ENCODE measurements around the gene USP11. TPM values are rescaled to one million over a fixed set of nuclear protein-coding genes. Genes with fewer than 3 reads are reported as not detected.

The USP11 gene
- total and polyA plus RNA-seq, 2 of the 8 experiments (the other 6 are each of a cell fraction or from before 2014, with no cell fraction given): 40.9 to 84.0 TPM

- H3K9me3 ChIP-seq (ENCODE audit: insufficient read depth in 2 of 2, low read depth in 1 of 2, low read length in 1 of 2): no peaks in the 10 kb centered on the region
- no peak overlapping the region; a peak in 1 of 4 replicates for H3K4me2 ChIP-seq (ENCODE audit: insufficient read depth in 1 of 2, low read depth in 2 of 2, low read length in 2 of 2)
- no peak overlapping the region for H4K91ac ChIP-seq (replicated peaks; ENCODE audit: insufficient read length, low read length)
- no peak for TF ChIP-seq BRCA1 (IDR thresholded peaks at IDR 0.05; ENCODE audit: low read depth, low read length)
- TF ChIP-seq POU5F1 (IDR thresholded peaks at IDR 0.05; ENCODE audit: low read depth, low read length): no peak
- no peak for TF ChIP-seq SUZ12 (IDR thresholded peaks at IDR 0.05; ENCODE audit: low read length)
- TF ChIP-seq MAFK (IDR thresholded peaks at IDR 0.05; ENCODE audit: low read depth, low read length): no peak
- no peak for TF ChIP-seq USF2 (IDR thresholded peaks at IDR 0.05; ENCODE audit: low read length)
- H3K23me2 ChIP-seq (ENCODE audit: low read depth, low read length): no peaks in the 10 kb centered on the region
- no peak overlapping the region for H2AK5ac ChIP-seq (ENCODE audit: low read depth, low read length)
- H2BK5ac ChIP-seq (ENCODE audit: low read depth, low read length): no peak overlapping the region
- H4K20me1 ChIP-seq (replicated peaks in 1 of 2; ENCODE audit: control insufficient read depth in 1 of 2, insufficient read depth in 2 of 2, low read length in 2 of 2): peaks cover 9 to 42% of the 10 kb centered on the region in 2 experiments
- H4K5ac ChIP-seq (ENCODE audit: insufficient read length, low read depth, low read length): no peak overlapping the region
- no peak for FAIRE-seq
- no peak overlapping the region for H3K18ac ChIP-seq (ENCODE audit: extremely low read depth, low read length)
- H3K4me3 ChIP-seq (ENCODE audit: extremely low read depth in 1 of 4, insufficient read depth in 2 of 4, low read depth in 3 of 4, low read length in 4 of 4): no peak overlapping the region
- 95% methylated on average over 14 of the region's 15 CpGs; no CpG with 5 or more reads in 1 of the 2 experiments for WGBS, 2 experiments (ENCODE audit: extremely low coverage in 1 of 2, insufficient coverage in 1 of 2, insufficient read length in 1 of 2, insufficient replicate concordance in 2 of 2, low coverage in 1 of 2, low lambda C conversion rate in 2 of 2, missing lambda C conversion rate in 1 of 2)
- peak overlapping the region; percentile 50; the same call in 1 of the 2 replicates for H2BK12ac ChIP-seq (ENCODE audit: low read depth, low read length)
- peaks cover 6% of the 10 kb centered on the region; the same call in 1 of the 2 replicates for H3K79me1 ChIP-seq (ENCODE audit: low read depth, low read length)
- no peaks in the 10 kb centered on the region for H3K27me3 ChIP-seq (replicated peaks in 1 of 4; ENCODE audit: control insufficient read depth in 3 of 4, extremely low read depth in 1 of 4, insufficient read depth in 3 of 4, low read length in 3 of 4)
- H3K9ac ChIP-seq (replicated peaks in 1 of 4; ENCODE audit: extremely low read depth in 1 of 4, low read depth in 3 of 4, low read length in 3 of 4): no peak overlapping the region
- peaks cover 29 to 69% (median 53%) of the 10 kb centered on the region in 4 experiments for H3K36me3 ChIP-seq (ENCODE audit: control insufficient read depth in 2 of 4, insufficient read depth in 4 of 4, low read length in 3 of 4)
- no peak overlapping the region for H3K23ac ChIP-seq (ENCODE audit: insufficient read length)
- no peak for DNase-seq (ENCODE audit: low read depth in 1 of 2, low spot score in 2 of 2)
- ChIA-PET POLR2A (ENCODE audit: partially characterized antibody) (interaction anchor here (1.3 to 1.8 kb wide), 2 partner anchors 10 to 12 kb away, joined by 8 read pairs; no protein-coding TSS in a partner anchor), CTCF (ENCODE audit: partially characterized antibody) (no interaction called here)
- no peak overlapping the region for H2BK15ac ChIP-seq (ENCODE audit: low read length)
- no peak overlapping the region for H3K14ac ChIP-seq (ENCODE audit: insufficient read length)
- H3K4ac ChIP-seq (replicated peaks; ENCODE audit: insufficient read length, low read depth, low read length): no peak overlapping the region
- peaks cover 19 to 52% of the 10 kb centered on the region in 2 experiments; a peak in 3 of 4 replicates for H3K79me2 ChIP-seq (ENCODE audit: control insufficient read depth in 1 of 2, insufficient read depth in 2 of 2, low read length in 2 of 2)
- no peak overlapping the region; the same call in 1 of the 2 replicates for H3K27ac ChIP-seq (ENCODE audit: low read depth, low read length)
- H3K56ac ChIP-seq (replicated peaks; ENCODE audit: insufficient read length, low read depth, low read length): no peak overlapping the region
- peaks cover 0 to 13% (median 7%) of the 10 kb centered on the region in 4 experiments for H3K4me1 ChIP-seq (replicated peaks in 1 of 4; ENCODE audit: control insufficient read depth in 3 of 4, insufficient read depth in 4 of 4, low read length in 3 of 4)
- no peak overlapping the region for H2BK120ac ChIP-seq (replicated peaks; ENCODE audit: low read depth, low read length)
- H2BK20ac ChIP-seq (ENCODE audit: low read length): no peak overlapping the region
- no peak overlapping the region for H2AFZ ChIP-seq (ENCODE audit: low read length)
- H4K8ac ChIP-seq (ENCODE audit: extremely low read depth, insufficient read depth, low read length): no peak overlapping the region
These were observed 34.1 kb upstream of the USP11 start for GRCh38 chrX:47198687-47199080.

Measured in H1 (cell line).